SK-N-MC (cell line): ENCODE data around the gene POLR2B.

Source experiments
- EZH2 ChIP-seq: fragments of 200-600 bp; sonication (generic); IDR thresholded peaks from one replicate; pipeline ENCODE4 v1.6.1; 2017; ENCODE audit warnings: antibody characterized with exemption
- POLR2AphosphoS5 ChIP-seq: IDR thresholded peaks from 2 replicates; pipeline ENCODE4 v1.6.1; 2012; ENCODE audit warnings: mild to moderate bottlenecking, low read depth, low read length, borderline replicate concordance

- TF ChIP-seq EZH2, result no peak
- TF ChIP-seq POLR2AphosphoS5, result no peak
These were observed 94.9 kb downstream of the POLR2B start for GRCh38 chr4:57073559-57073958.
